Germinal center (tissue), 1 donor: ENCODE measurements around the gene MATR3.
A peak's percentile ranks its signal among the peaks of the same experiment; 100 is the strongest.

Experiments used
- DNase-seq: peaks from one replicate; pipeline ENCODE4 v3.0.0; 2012; ENCODE audit warnings: mixed read lengths, low spot score

MATR3 gene

DNA sequence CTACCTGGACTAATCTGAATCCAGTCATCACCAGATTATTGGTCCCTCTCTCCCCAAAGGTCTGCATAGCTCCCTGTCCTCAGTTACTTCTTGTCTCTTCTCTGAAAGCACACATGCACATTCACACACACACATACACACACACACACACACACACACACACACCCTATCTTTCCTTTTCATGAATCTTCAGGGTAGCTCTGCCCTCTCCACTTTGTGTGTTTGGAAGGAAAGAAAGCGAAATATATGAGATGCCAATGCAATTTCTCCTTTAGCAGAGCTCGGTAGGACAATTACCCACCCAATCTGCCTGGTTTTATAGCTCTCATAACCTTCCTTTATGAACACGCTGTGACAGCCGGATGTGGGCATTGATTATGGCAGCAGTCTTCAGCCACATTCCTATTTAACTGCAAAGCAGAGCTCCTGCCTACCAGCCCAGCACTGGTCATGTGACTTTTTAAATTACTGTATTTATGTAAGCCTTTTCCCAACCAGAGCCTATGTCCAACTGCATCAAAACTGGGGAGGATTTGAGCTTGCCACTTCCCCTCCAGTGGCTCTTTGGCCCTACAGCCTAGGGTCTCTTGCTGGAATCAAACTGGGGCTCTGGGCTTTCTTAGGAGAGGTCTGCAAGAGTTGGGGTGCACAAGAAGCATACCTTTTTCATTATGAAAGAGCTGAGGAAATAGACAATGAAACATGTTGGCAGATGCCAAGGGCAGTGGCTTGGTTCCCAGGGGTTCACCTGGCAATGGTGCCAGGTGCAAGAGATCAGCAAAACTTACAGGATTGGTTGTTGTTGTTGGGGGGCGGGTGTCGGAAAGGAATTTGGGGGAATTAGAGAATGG, 20.8 kb upstream of the MATR3 start:
- DNase-seq = no peak

DNA sequence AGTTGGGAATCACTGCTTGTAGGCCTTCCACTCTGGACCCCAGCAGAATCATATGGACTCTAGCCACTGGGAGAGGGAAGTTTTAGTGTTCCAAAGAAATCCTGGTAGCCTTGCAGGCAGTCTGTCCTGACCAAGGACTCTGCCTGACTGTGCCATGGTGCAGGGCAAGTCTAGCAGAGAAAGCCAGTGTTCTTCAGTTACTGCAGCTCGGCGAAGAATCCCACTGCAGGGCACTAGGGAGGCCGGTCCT, 20.3 kb upstream of the MATR3 start:
- no peak for DNase-seq

DNA sequence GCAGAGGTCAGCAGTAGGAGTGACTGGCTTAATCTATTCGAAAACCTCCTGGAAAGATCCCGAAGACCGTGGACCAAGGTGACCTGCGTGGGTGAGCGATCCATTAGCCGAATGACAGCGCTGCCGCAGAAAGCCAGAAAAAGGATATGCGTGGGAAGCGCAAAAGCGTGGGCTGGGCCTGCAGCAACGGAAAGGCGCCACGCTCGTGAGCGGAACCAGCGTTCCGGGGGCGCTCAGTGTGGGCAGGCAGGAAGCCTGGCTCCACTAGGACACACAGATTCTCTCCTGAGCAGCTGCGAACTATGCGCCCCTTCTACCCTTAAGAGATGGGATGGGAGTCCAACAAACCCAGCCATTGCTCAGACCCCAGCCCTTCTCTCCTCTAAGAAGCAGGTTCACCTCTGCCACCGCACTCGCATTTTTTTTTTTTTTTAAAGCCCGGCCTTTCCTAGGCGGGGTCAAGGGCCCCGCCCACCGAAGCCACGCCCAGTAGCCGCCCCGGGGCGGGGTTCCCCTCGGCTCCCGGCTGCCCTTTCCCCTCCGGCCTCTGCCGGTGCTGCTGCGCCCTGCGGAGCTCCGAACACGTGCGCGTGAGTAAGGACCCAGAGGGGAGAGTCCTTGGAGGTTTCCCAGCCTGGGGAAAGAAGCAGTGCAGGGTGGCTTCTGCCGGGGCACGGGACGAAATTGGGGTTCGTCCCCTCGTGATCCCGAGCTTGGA, 19.8 kb upstream of the MATR3 start:
- peak; percentile 97 for DNase-seq

DNA sequence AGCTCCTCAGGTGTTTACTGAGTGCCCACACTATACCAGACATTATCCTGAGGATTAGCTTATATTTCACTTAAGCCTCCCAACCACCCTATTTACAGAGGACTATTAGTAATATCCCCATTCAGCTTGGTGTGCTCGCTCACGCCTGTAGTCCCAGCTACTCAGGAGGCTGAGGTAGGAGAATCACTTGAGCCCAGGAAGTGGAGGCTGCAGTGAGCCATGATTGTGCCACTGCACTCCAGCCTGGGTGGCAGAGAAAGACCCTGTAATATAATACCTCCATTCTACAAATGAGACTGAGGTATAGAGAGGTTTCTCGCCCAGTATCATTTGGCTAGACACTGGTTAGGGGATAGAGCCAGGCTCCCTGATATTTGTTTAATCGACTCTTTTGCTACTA, 18.0 kb upstream of the MATR3 start:
- DNase-seq = no peak

GRCh38 chr5:139275956-139276355, 17.6 kb upstream of the MATR3 start:
- DNase-seq = no peak

DNA sequence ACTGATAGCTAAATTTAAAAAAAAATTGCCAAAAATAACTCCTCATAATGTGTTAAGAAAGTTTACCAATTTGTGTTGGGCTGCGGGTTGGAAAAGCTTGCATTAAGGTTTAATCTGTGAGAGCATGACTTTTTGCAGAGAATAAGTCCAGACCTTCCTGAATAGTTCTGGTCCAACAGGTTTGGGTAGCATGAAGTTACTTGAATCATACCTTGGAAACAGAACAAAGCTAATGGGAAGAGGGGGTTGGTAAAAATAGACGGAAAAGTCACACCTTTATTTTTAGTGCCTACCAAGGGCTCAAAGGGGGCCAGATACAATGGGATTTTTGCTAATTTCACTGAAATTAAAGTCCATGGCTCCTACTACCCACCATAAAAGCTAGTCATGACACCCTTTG, 17.1 kb upstream of the MATR3 start:
- no peak for DNase-seq

- no peak for DNase-seq
Measured at GRCh38 chr5:139277171-139277570, 16.4 kb upstream of the MATR3 start.

DNA sequence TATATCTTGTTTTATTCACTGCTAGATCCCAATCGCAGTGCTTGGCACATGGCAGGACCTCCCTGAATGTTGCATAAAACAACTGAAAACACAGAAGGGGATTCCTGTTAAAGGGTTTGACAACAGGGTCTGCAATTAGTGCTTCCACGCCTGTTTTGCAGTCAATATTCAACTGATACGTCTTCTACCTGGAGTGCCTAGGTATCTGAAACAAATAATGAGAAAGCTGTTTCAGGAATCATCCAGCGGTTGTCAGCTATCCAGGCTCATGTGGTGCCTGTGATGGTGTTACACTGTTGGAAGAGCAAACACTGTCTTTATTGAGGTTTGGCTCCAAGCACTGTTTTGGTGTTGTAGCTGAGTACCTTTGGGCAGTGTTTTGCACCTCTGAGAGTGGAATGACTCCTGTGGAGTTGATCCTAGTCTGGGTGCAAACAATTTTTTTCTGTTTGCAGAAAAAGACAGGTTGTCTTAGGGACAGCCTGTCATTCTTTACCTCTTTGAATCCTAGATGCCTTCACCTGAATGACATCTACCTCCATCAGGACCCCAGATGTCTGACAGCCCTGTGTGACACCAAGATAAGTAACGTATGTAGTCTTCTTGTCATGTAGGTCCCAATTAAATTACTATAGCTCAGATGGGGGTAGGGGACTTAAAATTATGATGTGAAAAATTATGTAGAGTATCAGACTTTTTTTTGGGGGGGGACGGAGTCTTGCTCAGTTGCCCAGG, 14.8 kb upstream of the MATR3 start:
- DNase-seq = no peak

- no peak for DNase-seq
Measured at GRCh38 chr5:139282197-139282557, 11.4 kb upstream of the MATR3 start.

- DNase-seq = no peak
Measured at GRCh38 chr5:139283252-139284166, 10.0 kb upstream of the MATR3 start.

DNA sequence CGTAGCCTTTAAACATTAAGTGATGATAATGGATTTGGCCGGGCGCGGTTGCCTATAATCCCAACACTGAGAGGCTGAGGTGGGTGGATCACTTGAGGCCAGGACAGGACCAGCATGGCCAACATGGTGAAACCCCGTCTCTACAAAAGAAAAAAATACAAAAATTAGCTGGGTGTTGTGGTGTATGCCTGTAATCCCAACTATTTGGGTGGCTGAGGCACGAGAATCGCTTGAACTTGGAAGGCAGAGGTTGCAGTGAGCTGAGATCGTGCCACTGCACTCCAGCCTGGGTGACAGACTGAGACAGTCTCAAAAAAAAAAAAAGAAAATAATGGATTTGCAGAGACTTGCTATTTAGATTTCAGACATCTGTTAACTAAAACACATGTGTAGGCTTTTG, 9.2 kb upstream of the MATR3 start:
- DNase-seq = no peak

DNA sequence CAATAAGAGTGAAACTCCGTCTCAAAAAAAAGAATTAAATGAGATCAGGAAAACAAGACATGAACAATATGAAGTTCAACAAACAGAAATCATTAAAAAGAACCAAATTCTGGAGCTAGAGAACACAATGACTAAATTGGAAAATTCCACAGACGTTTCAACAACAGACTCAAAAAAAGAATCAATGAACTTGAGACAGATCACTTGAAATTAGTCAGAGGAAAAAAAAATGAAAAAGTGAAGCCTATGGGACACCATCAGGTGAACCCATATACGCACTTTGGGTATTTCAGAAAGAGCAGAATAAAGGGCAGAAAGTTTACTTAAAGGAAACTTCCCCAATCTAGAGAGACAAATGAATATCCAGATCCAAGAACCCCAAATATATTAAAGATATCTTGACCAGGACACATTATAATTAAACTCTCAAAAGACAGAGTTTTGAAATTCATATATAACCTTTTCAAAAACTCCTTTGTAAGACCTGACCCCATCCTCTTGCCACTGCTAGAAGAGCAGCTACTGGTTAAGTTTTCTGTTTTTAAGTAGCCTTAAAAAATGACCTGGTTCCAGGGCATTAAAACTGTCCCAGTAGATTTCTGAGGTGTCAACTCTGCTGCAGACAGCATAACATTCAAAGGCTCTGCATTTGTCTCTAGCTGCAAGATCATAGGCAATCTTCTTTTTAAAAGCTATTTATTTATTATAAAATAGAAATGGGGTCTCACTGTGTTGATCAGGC, 7.7 kb upstream of the MATR3 start:
- no peak for DNase-seq

GRCh38 chr5:139287890-139288635, 5.5 kb upstream of the MATR3 start:
- no peak for DNase-seq

DNA sequence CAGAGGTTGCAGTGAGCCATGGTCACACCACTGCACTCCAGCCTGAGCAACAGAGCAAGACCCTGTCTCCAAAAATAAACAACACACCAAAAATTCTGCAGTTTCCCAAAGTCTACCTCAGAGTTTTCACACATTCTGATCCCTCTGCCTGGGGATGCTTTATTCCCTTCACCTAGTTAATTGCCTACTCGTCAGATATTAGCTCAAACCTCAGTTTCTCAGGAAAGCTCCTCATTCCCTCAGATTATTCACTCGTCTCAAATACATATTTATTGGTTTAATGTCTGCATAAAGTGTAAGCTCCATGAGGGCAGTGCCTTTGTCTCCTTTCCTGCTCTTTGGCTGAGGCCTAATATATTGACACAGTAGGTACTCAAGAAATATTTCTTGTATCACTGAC, 2.5 kb upstream of the MATR3 start:
- no peak for DNase-seq

- no peak for DNase-seq
Measured at GRCh38 chr5:139293202-139293506, 386 bp upstream of the MATR3 start.

- peak; percentile 21 for DNase-seq
Measured at GRCh38 chr5:139294374-139295165, 1.0 kb downstream of the MATR3 start.

DNA sequence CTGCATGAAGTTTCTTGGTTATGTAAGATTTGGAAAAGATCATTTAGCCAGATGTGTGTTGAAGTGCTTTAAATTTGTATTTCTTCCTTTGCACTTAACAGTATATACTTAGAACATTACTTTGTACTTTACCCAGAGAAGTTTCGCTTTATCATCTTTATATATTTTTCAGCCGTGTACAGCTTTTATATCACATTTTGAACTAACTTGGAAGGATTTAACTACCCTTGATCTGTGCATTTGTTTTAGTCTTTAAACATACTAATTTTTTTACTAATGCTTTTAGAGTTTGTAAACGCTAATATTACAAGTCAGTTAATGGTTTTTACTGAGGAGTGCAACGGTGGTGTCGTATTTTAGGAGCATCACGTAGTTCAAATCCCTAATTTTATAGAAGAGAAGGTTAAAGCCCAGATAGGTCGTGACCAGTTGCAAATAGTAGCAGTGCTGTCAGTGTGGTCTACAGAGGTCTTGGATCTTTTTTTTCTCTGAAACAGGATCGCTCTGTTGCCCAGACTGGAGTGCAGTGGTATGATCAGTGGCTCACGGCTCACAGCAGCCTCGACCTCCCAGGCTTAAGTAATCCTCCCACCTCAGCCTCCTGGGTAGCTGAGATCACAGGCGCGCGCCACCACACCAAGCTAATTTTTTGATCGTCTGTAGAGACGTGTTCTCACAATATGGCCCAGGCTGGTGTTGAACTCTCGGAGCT, 2.0 kb downstream of the MATR3 start:
- no peak for DNase-seq

DNA sequence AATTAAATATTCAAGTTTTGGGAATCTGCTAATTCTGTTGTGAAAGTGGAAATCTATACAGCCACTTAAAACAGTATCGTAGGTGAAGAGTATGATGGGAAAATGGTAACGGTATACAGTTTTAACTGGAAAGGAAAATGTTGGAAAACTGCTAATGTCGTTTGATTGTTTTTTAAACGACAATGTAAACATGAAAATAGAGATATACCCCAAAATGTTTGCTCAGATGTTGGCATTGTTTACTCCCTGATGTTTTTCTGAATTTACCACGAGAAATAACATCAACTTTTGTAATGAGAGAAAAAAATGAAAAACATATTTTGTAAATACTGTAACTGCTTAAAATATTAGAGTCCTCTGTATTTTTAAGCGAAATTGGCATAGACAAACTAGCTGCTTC, 2.7 kb downstream of the MATR3 start:
- no peak for DNase-seq

DNA sequence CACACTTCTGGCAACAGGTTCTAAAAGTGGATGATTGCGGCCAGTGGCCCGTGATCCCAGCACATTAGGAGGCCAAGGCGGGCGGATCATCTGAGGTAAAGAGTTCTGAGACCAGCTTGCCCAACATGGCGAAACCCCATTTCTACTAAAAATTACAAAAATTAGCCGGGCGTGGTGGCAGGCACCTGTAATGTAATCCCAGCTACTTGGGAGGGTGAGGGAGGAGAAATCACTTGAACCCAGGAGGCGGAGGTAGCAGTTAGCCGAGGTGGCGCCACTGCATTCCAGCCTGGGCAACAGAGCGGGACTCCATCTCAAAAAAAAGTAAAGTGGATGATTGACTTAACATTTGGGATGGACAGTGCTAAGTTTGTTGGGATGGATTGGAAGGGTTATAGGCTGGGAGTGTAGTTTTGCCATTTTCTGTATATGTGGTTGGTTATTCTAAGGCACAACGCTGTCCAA, 3.4 kb downstream of the MATR3 start:
- no peak for DNase-seq
